Thoracic aorta (tissue), 2 donors: Measurements from ENCODE around the gene UQCR10. TPM values are rescaled to one million over a fixed set of nuclear protein-coding genes. Genes with fewer than 3 reads are reported as not detected.

ENCODE experiments used
- ATAC-seq: fragments of 150-250 bp; one replicate; pipeline ENCODE4 v1.8.0; 2017; ENCODE audit warnings: low read depth; ENCODE audit not compliant: insufficient number of reproducible peaks, low FRiP score
- DNase-seq: peaks from one replicate; pipeline ENCODE4 v3.0.0-alpha.2; 2020; ENCODE audit warnings: low spot score
- H3K27ac ChIP-seq, 2 donors: fragments of 200-600 bp; sonication (generic); 1 replicate in 1 of 2; 2 replicates in 1 of 2; pipeline ENCODE4 v1.5.1; 2016; ENCODE audit warnings: mild to moderate bottlenecking in 2 of 2, moderate library complexity in 2 of 2
- H3K27me3 ChIP-seq: fragments of 200-600 bp; sonication (generic); replicated peaks from 2 replicates; pipeline ENCODE4 v1.6.0; 2016; ENCODE audit warnings: mild to moderate bottlenecking; ENCODE audit not compliant: insufficient read depth
- H3K36me3 ChIP-seq: fragments of 200-600 bp; sonication (generic); one replicate; pipeline ENCODE4 v1.5.1; 2016
- H3K4me1 ChIP-seq, 2 donors: fragments of 200-600 bp; sonication (generic); 1 replicate in 1 of 2; 2 replicates in 1 of 2; pipeline versions ENCODE4 v1.5.1 to v1.6.0; 2016; ENCODE audit warnings: low read depth in 2 of 2, mild to moderate bottlenecking in 1 of 2; ENCODE audit not compliant: control insufficient read depth in 1 of 2
- H3K4me3 ChIP-seq: fragments of 200-600 bp; sonication (generic); 2 replicates; pipeline ENCODE4 v1.5.1; 2016; ENCODE audit warnings: mild to moderate bottlenecking
- H3K9me3 ChIP-seq: fragments of 200-600 bp; sonication (generic); 2 replicates; pipeline ENCODE4 v1.5.1; 2016
- CTCF ChIP-seq: fragments of 200-600 bp; sonication (generic); IDR thresholded peaks from one replicate; pipeline ENCODE4 v1.5.1; 2019; ENCODE audit warnings: antibody characterized with exemption
- total RNA-seq, 2 donors: library from RNA; depleted of rRNA; stranded (reverse); fragments of >200 nt; gene quantifications; one replicate each; pipeline versions ENCODE4 v1.1.0 to v1.2.3, GENCODE V29; 2016

Gene UQCR10
- total RNA-seq, 2 donors from 2014 or later = 12.2 to 43.1 TPM

GRCh38 chr22:29726106-29726505 lies 41.1 kb upstream of the UQCR10 start:
- ATAC-seq (peak; percentile 40), DNase-seq (no peak)
- Histone ChIP-seq H3K4me1 (no peaks in the 10 kb centered on the region), H3K4me3 (no peak overlapping the region), H3K9me3 (no peaks in the 10 kb centered on the region), H3K27me3 (peaks cover 3% of the 10 kb centered on the region), H3K27ac (no peak overlapping the region), H3K36me3 (peaks cover 4% of the 10 kb centered on the region)
- TF ChIP-seq CTCF = no peak

- H3K27ac ChIP-seq = no peak overlapping the region
- peaks cover 4% of the 10 kb centered on the region for H3K36me3 ChIP-seq
- H3K4me3 ChIP-seq = no peak overlapping the region
- DNase-seq = no peak
- no peak for TF ChIP-seq CTCF
- no peaks in the 10 kb centered on the region for H3K27me3 ChIP-seq
- H3K4me1 ChIP-seq = no peaks in the 10 kb centered on the region
- no peaks in the 10 kb centered on the region for H3K9me3 ChIP-seq
- ATAC-seq = no peak
Measured at GRCh38 chr22:29726512-29727130, 40.5 kb upstream of the UQCR10 start.

- Histone ChIP-seq H3K27ac (no peak overlapping the region), H3K27me3 (no peaks in the 10 kb centered on the region), H3K9me3 (no peaks in the 10 kb centered on the region), H3K4me3 (no peak overlapping the region), H3K36me3 (peaks cover 4% of the 10 kb centered on the region), H3K4me1 (no peaks in the 10 kb centered on the region)
- no peak for TF ChIP-seq CTCF
- ATAC-seq (no peak), DNase-seq (no peak)
Measured at GRCh38 chr22:29727131-29727523, 40.0 kb upstream of the UQCR10 start.

- Histone ChIP-seq H3K4me3 (no peak overlapping the region), H3K9me3 (no peaks in the 10 kb centered on the region), H3K27me3 (no peaks in the 10 kb centered on the region), H3K36me3 (peaks cover 4% of the 10 kb centered on the region), H3K4me1 (no peaks in the 10 kb centered on the region), H3K27ac (no peak overlapping the region)
- DNase-seq (no peak), ATAC-seq (no peak)
- no peak for TF ChIP-seq CTCF
Measured at GRCh38 chr22:29729161-29729560, 38.0 kb upstream of the UQCR10 start.

GRCh38 chr22:29731058-29731850 lies 35.9 kb upstream of the UQCR10 start:
- no peak for ATAC-seq
- no peak for DNase-seq
- Histone ChIP-seq H3K4me3 (no peak overlapping the region), H3K27me3 (no peaks in the 10 kb centered on the region), H3K27ac (no peak overlapping the region), H3K36me3 (peaks cover 11% of the 10 kb centered on the region), H3K9me3 (no peaks in the 10 kb centered on the region), H3K4me1 (no peaks in the 10 kb centered on the region)
- TF ChIP-seq CTCF = no peak
